ENCODE data around the gene CES3. TPM values are rescaled to one million over a fixed set of nuclear protein-coding genes. Genes with fewer than 3 reads are reported as not detected.

The CES3 gene
- total and polyA plus RNA-seq, 2 donors (not counting 3 experiments of a cell fraction or from before 2014, with no cell fraction given), result 0.10 TPM; not detected in 1

DNA sequence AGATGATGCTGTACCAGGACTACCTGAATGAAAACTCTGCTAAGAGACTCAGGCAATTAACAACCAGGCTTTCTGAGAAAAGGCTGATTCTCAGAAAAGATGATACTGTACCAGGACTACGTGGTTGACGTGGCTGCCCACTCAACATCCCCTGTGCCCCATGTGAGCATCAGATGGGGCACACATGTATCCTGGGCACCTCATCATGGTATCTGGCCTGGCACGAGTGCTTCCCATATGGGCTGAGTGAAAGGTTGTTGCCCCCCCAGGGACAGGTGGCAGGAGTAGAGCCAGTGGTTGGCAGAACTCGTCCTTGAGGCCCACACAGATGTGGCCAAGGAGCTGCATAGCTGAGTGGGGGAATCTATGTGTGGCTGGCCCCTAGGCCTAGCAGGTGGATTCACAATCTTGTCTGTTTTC lies 23.8 kb downstream of the CES3 start:
- Histone ChIP-seq H3K9me3 (replicated peaks; ENCODE audit: control insufficient read depth, insufficient read depth, low read length) (no peaks in the 10 kb centered on the region), H4K20me1 (replicated peaks; ENCODE audit: control insufficient read depth, extremely low read depth, insufficient read depth, low read length) (no peaks in the 10 kb centered on the region), H2AFZ (ENCODE audit: low read depth, low read length) (no peak overlapping the region), H3K4me2 (ENCODE audit: insufficient read depth, low read length) (no peak overlapping the region), H3K4me1 (ENCODE audit: control insufficient read depth, extremely low read depth, insufficient read depth, low read length) (no peaks in the 10 kb centered on the region), H3K27me3 (ENCODE audit: control insufficient read depth in 2 of 2, insufficient read depth in 2 of 2, low read length in 2 of 2) (no peaks in the 10 kb centered on the region), H3K27ac (ENCODE audit: insufficient read depth, low read depth, low read length) (no peak overlapping the region), H3K36me3 (ENCODE audit: control insufficient read depth in 2 of 2, extremely low read depth in 1 of 2, insufficient read depth in 2 of 2, low read length in 2 of 2) (no peaks in the 10 kb centered on the region), H3K4me3 (replicated peaks in 1 of 3; ENCODE audit: insufficient read depth in 1 of 3, low read depth in 1 of 3, low read length in 3 of 3) (no peak overlapping the region), H3K79me2 (ENCODE audit: control insufficient read depth, insufficient read depth, low read length) (no peaks in the 10 kb centered on the region), H3K9me1 (replicated peaks; ENCODE audit: control insufficient read depth, extremely low read depth, insufficient read depth, low read length) (no peaks in the 10 kb centered on the region), H3K9ac (replicated peaks; ENCODE audit: extremely low read depth, insufficient read depth, low read length) (no peak overlapping the region)
- no TSS peak for BruUV-seq (replicated peaks)
- CTCF ChIA-PET, result interaction anchor here (1.4 to 1.7 kb wide), 3 partner anchors 28 to 170 kb away, joined by 4 to 7 read pairs (median 7); no protein-coding TSS in a partner anchor
- FAIRE-seq, result no peak
- TF ChIP-seq FOS (IDR thresholded peaks at IDR 0.05; ENCODE audit: borderline replicate concordance, insufficient read depth, low read length) (no peak), JUN (IDR thresholded peaks at IDR 0.05; ENCODE audit: borderline replicate concordance, insufficient read depth, insufficient read length, low read depth) (no peak), POLR2AphosphoS5 (IDR thresholded peaks at IDR 0.05; ENCODE audit: insufficient read depth, low read depth, low read length) (no peak), MAX (IDR thresholded peaks at IDR 0.05; ENCODE audit: insufficient read depth, insufficient read length) (no peak), EZH2 (IDR thresholded peaks at IDR 0.05; ENCODE audit: borderline replicate concordance, low read depth, low read length, severe bottlenecking) (no peak), MYC (IDR thresholded peaks at IDR 0.05; ENCODE audit: low read depth, low read length) (no peak), POLR2A (IDR thresholded peaks at IDR 0.05; ENCODE audit: low read depth, low read length) (no peak), GATA2 (IDR thresholded peaks at IDR 0.05; ENCODE audit: insufficient read depth, insufficient read length, low read depth, low read length) (no peak)
- TF ChIP-seq, protein P1, sequence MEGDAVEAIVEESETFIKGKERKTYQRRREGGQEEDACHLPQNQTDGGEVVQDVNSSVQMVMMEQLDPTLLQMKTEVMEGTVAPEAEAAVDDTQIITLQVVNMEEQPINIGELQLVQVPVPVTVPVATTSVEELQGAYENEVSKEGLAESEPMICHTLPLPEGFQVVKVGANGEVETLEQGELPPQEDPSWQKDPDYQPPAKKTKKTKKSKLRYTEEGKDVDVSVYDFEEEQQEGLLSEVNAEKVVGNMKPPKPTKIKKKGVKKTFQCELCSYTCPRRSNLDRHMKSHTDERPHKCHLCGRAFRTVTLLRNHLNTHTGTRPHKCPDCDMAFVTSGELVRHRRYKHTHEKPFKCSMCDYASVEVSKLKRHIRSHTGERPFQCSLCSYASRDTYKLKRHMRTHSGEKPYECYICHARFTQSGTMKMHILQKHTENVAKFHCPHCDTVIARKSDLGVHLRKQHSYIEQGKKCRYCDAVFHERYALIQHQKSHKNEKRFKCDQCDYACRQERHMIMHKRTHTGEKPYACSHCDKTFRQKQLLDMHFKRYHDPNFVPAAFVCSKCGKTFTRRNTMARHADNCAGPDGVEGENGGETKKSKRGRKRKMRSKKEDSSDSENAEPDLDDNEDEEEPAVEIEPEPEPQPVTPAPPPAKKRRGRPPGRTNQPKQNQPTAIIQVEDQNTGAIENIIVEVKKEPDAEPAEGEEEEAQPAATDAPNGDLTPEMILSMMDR (IDR thresholded peaks at IDR 0.05; ENCODE audit: extremely low read depth in 1 of 2, insufficient read depth in 1 of 2, low read depth in 1 of 2, low read length in 2 of 2), result no peak
- dilution Hi-C loops (cut with MboI; ENCODE audit: extremely low pct_ligation_motif_present, low sequenced_read_pairs) (no loop called here), intact Hi-C loops (cut with micrococcal nuclease) (no loop called here)
- no peak for DNase-seq (ENCODE audit: low read depth, low spot score)
- POLR2A ChIA-PET, result no interaction called here

Measured in endothelial cell of umbilical vein (primary cell).